ENCODE results near the gene ABI3.

GRCh38 chr17:49198211-49198610 lies 12.3 kb upstream of the ABI3 start:
- TF ChIP-seq CTCF (IDR thresholded peaks at IDR 0.05; ENCODE audit: poor library complexity, severe bottlenecking) (no peak), POLR2AphosphoS5 (IDR thresholded peaks at IDR 0.05) (no peak), EP300 (conservative IDR thresholded peaks at IDR 0.05; ENCODE audit: poor library complexity, severe bottlenecking) (no peak)
